Mesothelial cell of epicardium (in vitro differentiated cells): ENCODE measurements around the gene METAP1D. TPM values are rescaled to one million over a fixed set of nuclear protein-coding genes. Genes with fewer than 3 reads are reported as not detected.

Experiments used
- DNase-seq, 2 experiments: peaks; one replicate each; pipeline ENCODE4 v3.0.0; 2021; ENCODE audit warnings: low spot score in 2 of 2; ENCODE audit not compliant: unreplicated experiment in 2 of 2
- H3K27ac Mint-ChIP-seq: 2 replicates; pipeline ENCODE4 v1.8.0; 2021; ENCODE audit warnings: mixed read lengths
- H3K27me3 Mint-ChIP-seq: 2 replicates; pipeline ENCODE4 v1.8.0; 2021; ENCODE audit warnings: low read depth, mixed read lengths
- H3K36me3 Mint-ChIP-seq: 2 replicates; pipeline ENCODE4 v1.8.0; 2021; ENCODE audit warnings: mixed read lengths
- H3K4me1 Mint-ChIP-seq: 2 replicates; pipeline ENCODE4 v1.8.0; 2021; ENCODE audit warnings: mixed read lengths
- H3K4me3 Mint-ChIP-seq: 2 replicates; pipeline ENCODE4 v1.8.0; 2021; ENCODE audit warnings: mild to moderate bottlenecking, moderate library complexity, mixed read lengths
- H3K9me3 Mint-ChIP-seq: 2 replicates; pipeline ENCODE4 v1.8.0; 2021; ENCODE audit warnings: mixed read lengths
- CTCF ChIP-seq: fragments of 200-600 bp; sonication (generic); IDR thresholded peaks from one replicate; pipeline ENCODE4 v1.5.0; 2021; ENCODE audit warnings: antibody characterized with exemption; ENCODE audit not compliant: unreplicated experiment
- total RNA-seq: library from RNA; stranded (reverse); gene quantifications from 3 replicates; pipeline ENCODE4 v1.2.1, GENCODE V29; 2021

METAP1D gene
- total RNA-seq, 1 donor from 2014 or later = 13.5 TPM

- TF ChIP-seq CTCF = no peak
- Mint-ChIP-seq H3K36me3 (no peaks in the 10 kb centered on the region), H3K4me3 (peak overlapping the region; percentile 75), H3K27me3 (peaks cover 76% of the 10 kb centered on the region), H3K9me3 (no peaks in the 10 kb centered on the region), H3K4me1 (peaks cover 58% of the 10 kb centered on the region), H3K27ac (peak overlapping the region; percentile 95)
- peak; percentile 21 to 67 for DNase-seq
Observed at GRCh38 chr2:172100935-172101820, 101.4 kb downstream of the METAP1D start.

GRCh38 chr2:172101821-172102390, 102.2 kb downstream of the METAP1D start:
- Mint-ChIP-seq H3K27ac (peak overlapping the region; percentile 95), H3K36me3 (no peaks in the 10 kb centered on the region), H3K4me1 (peaks cover 55% of the 10 kb centered on the region), H3K9me3 (no peaks in the 10 kb centered on the region), H3K27me3 (peaks cover 80% of the 10 kb centered on the region), H3K4me3 (peak overlapping the region; percentile 75)
- peak; percentile 39 to 71 for DNase-seq
- TF ChIP-seq CTCF = no peak

- H3K9me3 Mint-ChIP-seq = no peaks in the 10 kb centered on the region
- H3K4me3 Mint-ChIP-seq = peak within 1 kb of the TSS; percentile 75
- no peaks in the 10 kb centered on the region for H3K36me3 Mint-ChIP-seq
- DNase-seq = peak; percentile 85 to 91
- TF ChIP-seq CTCF = no peak
- peaks cover 77% of the 10 kb centered on the region for H3K27me3 Mint-ChIP-seq
- H3K4me1 Mint-ChIP-seq = peaks cover 48% of the 10 kb centered on the region
- H3K27ac Mint-ChIP-seq = peak within 1 kb of the TSS; percentile 95
Observed at GRCh38 chr2:172102391-172103359, 102.9 kb downstream of the METAP1D start, which contains the start of gene DLX2. DLX2 (minus strand) TSS chr2:172102900; CDS start chr2:172102538, 362 bp downstream.

GRCh38 chr2:172103471-172104272, 103.9 kb downstream of the METAP1D start:
- Mint-ChIP-seq H3K4me3 (peak overlapping the region; percentile 75), H3K36me3 (no peaks in the 10 kb centered on the region), H3K27me3 (peaks cover 81% of the 10 kb centered on the region), H3K9me3 (no peaks in the 10 kb centered on the region), H3K27ac (peak overlapping the region; percentile 15), H3K4me1 (peaks cover 42% of the 10 kb centered on the region)
- TF ChIP-seq CTCF = peak; percentile 95
- DNase-seq = peak; percentile 73 to 95
